ENCODE results near the gene KIAA1210. TPM values are rescaled to one million over a fixed set of nuclear protein-coding genes. Genes with fewer than 3 reads are reported as not detected.

The KIAA1210 gene
- total and polyA plus RNA-seq, 2 of the 8 experiments (the other 6 are each of a cell fraction or from before 2014, with no cell fraction given) = 0.02 TPM; not detected in 1

DNA sequence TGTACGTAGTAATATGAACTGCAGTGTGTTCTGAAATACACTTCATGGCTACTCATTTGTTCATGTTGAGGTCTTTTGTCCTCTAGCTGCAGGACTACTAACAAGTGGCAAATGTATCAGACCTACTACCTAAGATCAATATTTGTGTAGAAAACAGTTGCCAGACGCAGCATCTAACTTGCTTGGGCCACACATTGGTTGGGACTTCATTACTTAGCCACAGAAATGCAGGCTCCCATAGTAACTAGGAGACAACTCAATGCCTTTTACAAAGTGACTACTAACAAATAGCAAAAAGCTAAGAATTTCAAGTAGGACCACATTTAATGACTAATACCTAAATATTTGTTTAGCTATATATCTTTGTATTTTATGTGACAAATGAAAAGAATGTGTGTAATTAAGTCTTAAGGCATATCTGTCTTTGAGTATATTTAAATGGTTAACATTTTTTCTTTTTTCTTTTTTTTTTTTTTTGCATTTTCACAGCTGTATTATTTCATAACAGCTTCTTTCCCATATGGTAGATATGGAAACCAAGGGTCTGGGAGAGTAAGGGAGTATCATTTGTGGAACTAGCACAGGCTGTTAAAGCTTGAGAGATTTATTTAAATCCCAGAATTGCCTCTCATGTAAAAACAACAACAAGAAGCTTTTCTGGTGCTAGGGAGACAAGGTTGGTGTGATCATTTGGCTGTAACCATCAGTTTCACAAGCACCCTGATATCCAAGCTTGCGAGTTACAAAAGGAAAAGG is 52.2 kb downstream of the KIAA1210 start:
- Histone ChIP-seq H3K56ac (replicated peaks; ENCODE audit: insufficient read length, low read depth, low read length) (no peak overlapping the region), H3K4me2 (ENCODE audit: insufficient read depth in 1 of 2, low read depth in 2 of 2, low read length in 2 of 2) (no peak overlapping the region), H2AK5ac (ENCODE audit: low read depth, low read length) (no peak overlapping the region), H4K91ac (replicated peaks; ENCODE audit: insufficient read length, low read length) (no peak overlapping the region), H3K79me1 (ENCODE audit: low read depth, low read length) (no peaks in the 10 kb centered on the region), H3K14ac (ENCODE audit: insufficient read length) (no peak overlapping the region), H4K20me1 (replicated peaks in 1 of 2; ENCODE audit: control insufficient read depth in 1 of 2, insufficient read depth in 2 of 2, low read length in 2 of 2) (no peaks in the 10 kb centered on the region), H3K23ac (ENCODE audit: insufficient read length) (no peak overlapping the region), H3K18ac (ENCODE audit: extremely low read depth, low read length) (no peak overlapping the region), H3K4me1 (replicated peaks in 1 of 4; ENCODE audit: control insufficient read depth in 3 of 4, insufficient read depth in 4 of 4, low read length in 3 of 4) (no peaks in the 10 kb centered on the region), H3K9ac (replicated peaks in 1 of 4; ENCODE audit: extremely low read depth in 1 of 4, low read depth in 3 of 4, low read length in 3 of 4) (no peak overlapping the region), H2AFZ (ENCODE audit: low read length) (no peak overlapping the region), H3K27me3 (replicated peaks in 1 of 4; ENCODE audit: control insufficient read depth in 3 of 4, extremely low read depth in 1 of 4, insufficient read depth in 3 of 4, low read length in 3 of 4) (no peaks in the 10 kb centered on the region), H2BK20ac (ENCODE audit: low read length) (no peak overlapping the region), H2BK120ac (replicated peaks; ENCODE audit: low read depth, low read length) (no peak overlapping the region), H3K79me2 (ENCODE audit: control insufficient read depth in 1 of 2, insufficient read depth in 2 of 2, low read length in 2 of 2) (no peaks in the 10 kb centered on the region), H3K27ac (ENCODE audit: low read depth, low read length) (no peak overlapping the region), H3K9me3 (ENCODE audit: insufficient read depth in 2 of 2, low read depth in 1 of 2, low read length in 1 of 2) (no peaks in the 10 kb centered on the region), H4K5ac (ENCODE audit: insufficient read length, low read depth, low read length) (no peak overlapping the region), H3K23me2 (ENCODE audit: low read depth, low read length) (no peaks in the 10 kb centered on the region), H3K4ac (replicated peaks; ENCODE audit: insufficient read length, low read depth, low read length) (no peak overlapping the region), H3K36me3 (ENCODE audit: control insufficient read depth in 2 of 4, insufficient read depth in 4 of 4, low read length in 3 of 4) (no peaks in the 10 kb centered on the region), H3K4me3 (ENCODE audit: extremely low read depth in 1 of 4, insufficient read depth in 2 of 4, low read depth in 3 of 4, low read length in 4 of 4) (no peak overlapping the region), H2BK5ac (ENCODE audit: low read depth, low read length) (no peak overlapping the region), H2BK15ac (ENCODE audit: low read length) (no peak overlapping the region), H2BK12ac (ENCODE audit: low read depth, low read length) (no peak overlapping the region), H4K8ac (ENCODE audit: extremely low read depth, insufficient read depth, low read length) (no peak overlapping the region)
- 86% methylated on average over 3 of the region's 3 CpGs; no CpG with 5 or more reads in 1 of the 2 experiments for WGBS, 2 experiments (ENCODE audit: extremely low coverage in 1 of 2, insufficient coverage in 1 of 2, insufficient read length in 1 of 2, insufficient replicate concordance in 2 of 2, low coverage in 1 of 2, low lambda C conversion rate in 2 of 2, missing lambda C conversion rate in 1 of 2)
- CTCF ChIA-PET (ENCODE audit: partially characterized antibody) = interaction anchor here (1.3 kb wide), 1 partner anchor 10 kb away, joined by 4 read pairs; no protein-coding TSS in a partner anchor
- no peak for DNase-seq (ENCODE audit: low read depth in 1 of 2, low spot score in 2 of 2)
- TF ChIP-seq TEAD4 (IDR thresholded peaks at IDR 0.05; ENCODE audit: low read depth, low read length) (no peak), BCL11A (IDR thresholded peaks at IDR 0.05; ENCODE audit: low read depth in 2 of 2, low read length in 2 of 2) (no peak)
- POLR2A ChIA-PET (ENCODE audit: partially characterized antibody) = no interaction called here
- FAIRE-seq = no peak

Measured in H1 (cell line).